ENCODE measurements around the gene MIAT.

- TF ChIP-seq CTCF (IDR thresholded peaks at IDR 0.05; ENCODE audit: insufficient read depth, low read length, poor library complexity, severe bottlenecking): no peak
- TF ChIP-seq EZH2phosphoT487 (conservative IDR thresholded peaks at IDR 0.05; ENCODE audit: low read length): no peak
Measured at GRCh38 chr22:26631282-26631681, 26.1 kb upstream of the MIAT start.
